Measurements from ENCODE around the gene ANKRD34A.

Gene ANKRD34A

DNA sequence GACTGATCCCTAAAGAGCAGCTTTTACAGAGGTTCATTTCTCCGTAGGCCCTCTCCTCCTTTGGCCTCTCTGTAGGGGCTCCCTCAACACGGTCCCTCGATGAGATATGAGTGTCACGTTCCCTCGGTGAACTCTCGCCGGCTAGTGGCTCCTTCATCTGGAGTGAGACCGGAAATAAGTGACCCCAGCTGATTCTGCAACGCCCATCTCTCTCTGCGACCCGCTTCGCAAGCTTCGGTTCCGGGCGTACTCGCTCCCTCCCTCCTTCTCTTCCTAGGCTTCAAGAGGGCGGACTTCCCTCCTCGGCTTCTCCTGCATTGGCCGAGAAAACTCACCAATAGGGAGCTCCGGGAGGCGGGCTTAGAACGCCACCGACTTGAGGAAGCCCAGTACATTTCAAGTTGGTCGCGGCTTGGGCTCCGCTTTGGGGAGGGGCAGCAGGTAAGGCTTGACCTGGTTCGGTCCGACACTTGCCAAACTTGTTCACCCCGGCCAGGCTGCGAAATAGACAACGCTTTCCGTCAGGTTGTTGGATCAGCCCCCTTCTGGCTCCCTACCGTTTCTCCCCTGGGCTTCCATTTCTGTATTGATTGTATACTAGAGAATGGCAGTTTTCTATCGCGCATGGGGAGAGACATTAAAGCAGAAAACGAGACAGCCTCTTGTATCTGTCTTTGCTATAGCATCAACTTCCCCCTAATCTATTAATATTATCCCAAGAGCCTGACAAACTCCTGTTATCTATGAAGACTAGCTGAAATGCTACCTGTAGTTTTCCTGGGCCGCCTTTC is at the start of gene ANKRD34A, which contains the start of gene POLR3GL:
TSS of gene ANKRD34A (minus strand) at position 248 of the 791 bp plus-strand sequence. CDS start 2,816 bp downstream, outside the sequence.
TSS of gene POLR3GL (plus strand) at position 363 of the 791 bp plus-strand sequence. CDS start 10,176 bp downstream, outside the sequence.
- peak; percentile 84 for DNase-seq (ENCODE audit: low read depth)

DNA sequence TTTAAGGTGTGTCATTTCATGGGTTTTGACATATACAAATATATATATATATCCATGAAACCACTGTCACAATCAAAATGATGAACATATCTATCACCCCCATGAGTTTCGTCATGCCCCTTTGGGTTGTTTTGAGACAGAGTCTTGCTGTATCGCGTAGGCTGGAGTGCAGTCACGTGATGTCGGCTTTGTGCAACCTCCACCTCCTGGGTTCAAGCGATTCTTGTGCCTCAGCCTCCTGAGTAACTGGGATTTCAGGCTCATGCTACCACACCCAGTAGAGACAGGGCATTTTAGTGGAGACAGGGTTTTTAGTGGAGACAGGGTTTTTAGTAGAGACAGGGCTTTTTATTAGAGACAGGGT is 49.2 kb upstream of the ANKRD34A start:
- DNase-seq (ENCODE audit: low read depth): no peak

DNA sequence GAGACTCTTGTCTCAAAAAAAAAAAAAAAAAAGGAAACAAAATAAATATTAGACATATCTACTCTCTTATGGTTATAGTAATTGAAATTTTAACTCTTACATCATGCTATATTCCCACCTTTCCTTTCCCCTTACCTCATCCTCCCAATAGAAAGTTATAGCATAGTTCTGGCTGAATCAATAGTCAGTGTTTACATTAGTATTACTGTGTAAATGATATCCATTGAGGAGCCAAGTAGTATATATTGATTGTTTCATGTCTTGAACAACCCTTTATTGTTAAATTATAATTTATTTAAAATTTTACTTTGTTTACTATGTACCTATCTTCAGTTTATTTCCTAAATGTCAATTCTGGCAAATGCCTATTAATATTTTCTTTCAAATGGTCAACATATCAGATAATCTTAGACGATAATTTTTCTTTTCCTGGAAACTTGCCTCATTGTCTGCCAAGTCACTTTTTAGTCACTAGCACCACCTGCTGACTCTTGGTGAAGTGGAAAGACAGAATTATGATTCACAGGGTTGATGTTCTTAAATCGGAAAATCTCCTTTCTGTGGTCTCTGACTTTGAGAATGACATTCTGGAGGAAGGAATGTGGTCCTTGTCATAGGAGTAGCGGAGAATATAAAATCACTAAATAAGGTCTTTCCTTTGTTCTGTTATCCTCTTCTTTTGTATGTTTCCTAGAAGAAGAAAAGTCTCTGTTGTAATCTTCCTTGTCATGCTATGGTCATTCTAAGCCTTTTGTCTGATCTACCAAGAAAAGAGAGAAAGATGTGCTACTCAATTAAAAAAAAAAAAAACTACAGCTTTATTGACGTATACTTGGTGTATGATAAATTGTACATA is 48.6 kb upstream of the ANKRD34A start:
- no peak for DNase-seq (ENCODE audit: low read depth)

DNA sequence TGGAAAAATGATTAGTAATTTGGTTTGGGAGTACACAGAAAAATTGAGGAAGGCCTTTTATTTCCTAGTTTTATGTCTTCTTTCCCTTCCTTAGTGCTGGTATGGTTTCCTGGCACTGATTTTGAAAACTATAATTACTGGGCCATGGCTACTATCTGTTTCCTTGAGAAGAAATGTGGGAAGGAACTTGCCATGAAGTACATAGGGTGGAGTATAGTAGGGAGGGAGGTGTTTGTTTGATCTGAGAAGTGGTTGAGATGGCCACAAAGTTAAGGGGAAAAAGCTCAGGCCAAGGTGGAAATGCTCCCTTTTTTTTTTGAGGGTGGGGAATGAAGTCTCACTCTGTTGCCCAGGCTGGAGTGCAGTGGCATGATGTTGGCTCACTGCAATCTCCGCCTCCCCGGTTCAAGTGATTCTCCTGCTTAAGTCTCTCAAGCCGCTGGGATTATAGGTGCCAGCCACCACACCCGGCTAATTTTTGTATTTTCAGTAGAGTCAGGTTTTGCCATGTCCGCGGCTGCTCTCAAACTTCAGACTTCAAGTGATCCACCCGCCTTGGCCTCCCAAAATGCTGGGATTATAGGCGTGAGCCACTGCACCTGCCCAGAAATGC is 45.9 kb upstream of the ANKRD34A start:
- no peak for DNase-seq (ENCODE audit: low read depth)

DNA sequence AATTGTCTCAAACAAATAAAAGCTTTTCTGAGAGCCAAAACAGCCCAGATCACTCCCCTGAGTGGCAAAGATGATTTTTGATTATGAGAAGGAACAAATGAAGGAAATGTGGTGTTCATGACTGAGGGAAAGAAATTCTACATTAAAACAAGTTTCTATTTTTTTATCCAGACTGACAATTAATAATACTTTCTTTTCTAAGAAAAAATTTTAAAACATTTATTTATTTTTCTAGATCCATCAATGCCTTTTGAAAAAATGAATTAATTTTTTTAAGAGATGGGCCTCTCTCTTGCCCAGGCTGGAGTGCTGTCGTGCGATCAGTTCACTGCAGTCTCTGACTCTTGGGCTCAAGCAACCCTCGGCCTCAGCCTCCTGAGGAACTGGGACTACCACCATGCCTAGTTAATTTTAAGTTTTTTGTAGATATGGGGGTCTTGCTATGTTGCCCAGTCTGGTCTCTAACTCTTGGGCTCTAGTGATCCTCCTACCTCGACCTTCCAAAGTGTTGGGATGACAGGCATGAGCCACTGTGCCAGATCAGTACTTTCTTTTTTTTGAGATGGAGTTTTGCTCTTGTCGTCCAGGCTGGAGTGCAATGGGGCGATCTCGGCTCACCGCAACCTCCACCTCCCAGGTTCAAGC is 43.2 kb upstream of the ANKRD34A start:
- no peak for DNase-seq (ENCODE audit: low read depth)

DNA sequence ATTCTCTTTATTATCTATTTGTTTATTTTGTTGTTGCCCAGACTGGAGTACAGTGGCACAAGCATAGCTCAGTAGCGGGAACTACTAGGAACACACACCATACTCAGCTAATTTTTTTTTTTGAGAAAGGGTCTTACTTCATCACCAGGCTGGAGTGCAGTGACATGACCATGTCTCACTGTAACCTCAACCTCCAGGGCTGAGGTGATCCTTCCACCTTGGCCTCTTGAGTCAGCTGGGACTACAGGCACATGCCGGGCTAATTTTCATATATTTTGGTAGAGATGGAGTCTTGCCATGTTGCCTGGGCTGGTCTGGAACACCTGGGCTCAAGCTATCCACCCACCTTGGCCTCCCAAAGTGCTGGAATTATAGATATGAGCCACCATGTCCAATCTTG is 37.3 kb upstream of the ANKRD34A start:
- DNase-seq (ENCODE audit: low read depth): no peak

DNA sequence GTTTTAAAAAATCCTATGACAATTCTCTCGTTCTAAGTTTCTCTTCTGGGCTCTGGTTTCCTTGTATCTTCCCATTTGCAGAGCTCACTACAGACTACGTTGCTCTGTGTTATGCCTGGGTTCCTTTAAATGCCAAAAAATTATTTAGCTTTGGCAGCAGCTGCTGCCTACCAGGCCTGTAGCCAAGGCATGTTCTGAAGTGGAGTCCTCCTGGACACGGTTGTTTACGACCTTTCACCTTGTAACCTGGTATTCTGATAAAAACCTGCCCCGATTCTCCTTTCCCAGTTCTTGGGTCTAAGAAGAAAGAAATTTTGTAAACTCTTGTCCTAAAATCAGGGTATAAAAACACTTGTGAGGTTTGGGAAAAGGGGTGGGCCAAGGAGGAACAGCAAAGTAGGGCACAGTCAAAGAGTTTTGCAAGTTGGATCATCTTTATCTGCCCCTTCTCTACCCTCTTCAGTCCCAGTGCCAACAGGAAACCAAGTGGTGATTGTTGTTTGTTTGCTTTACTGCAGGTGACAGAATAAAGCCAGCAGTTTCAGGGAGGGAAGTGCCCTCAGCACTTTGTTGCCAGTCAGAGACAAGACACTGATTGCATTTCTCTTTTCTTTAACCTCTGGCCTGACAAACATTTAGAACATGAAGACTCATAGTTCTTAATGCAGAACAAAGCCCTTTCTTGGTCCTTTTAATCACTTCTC is 35.1 kb upstream of the ANKRD34A start:
- no peak for DNase-seq (ENCODE audit: low read depth)

DNA sequence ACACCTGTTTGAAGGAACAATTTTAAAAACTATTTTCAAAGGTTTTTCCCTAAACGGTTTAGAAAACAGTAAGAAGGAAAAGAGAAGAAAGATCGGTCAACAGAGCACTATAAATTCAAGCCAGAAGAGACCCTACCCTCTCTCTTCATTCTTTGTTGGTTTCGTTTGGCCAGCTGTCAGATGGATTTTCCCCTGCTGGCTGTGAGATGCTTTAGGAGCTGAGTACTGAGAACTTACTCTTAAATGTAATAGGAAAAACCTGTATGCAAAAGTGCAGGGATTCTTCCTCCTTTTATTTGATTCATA is 33.3 kb upstream of the ANKRD34A start:
- no peak for DNase-seq (ENCODE audit: low read depth)

DNA sequence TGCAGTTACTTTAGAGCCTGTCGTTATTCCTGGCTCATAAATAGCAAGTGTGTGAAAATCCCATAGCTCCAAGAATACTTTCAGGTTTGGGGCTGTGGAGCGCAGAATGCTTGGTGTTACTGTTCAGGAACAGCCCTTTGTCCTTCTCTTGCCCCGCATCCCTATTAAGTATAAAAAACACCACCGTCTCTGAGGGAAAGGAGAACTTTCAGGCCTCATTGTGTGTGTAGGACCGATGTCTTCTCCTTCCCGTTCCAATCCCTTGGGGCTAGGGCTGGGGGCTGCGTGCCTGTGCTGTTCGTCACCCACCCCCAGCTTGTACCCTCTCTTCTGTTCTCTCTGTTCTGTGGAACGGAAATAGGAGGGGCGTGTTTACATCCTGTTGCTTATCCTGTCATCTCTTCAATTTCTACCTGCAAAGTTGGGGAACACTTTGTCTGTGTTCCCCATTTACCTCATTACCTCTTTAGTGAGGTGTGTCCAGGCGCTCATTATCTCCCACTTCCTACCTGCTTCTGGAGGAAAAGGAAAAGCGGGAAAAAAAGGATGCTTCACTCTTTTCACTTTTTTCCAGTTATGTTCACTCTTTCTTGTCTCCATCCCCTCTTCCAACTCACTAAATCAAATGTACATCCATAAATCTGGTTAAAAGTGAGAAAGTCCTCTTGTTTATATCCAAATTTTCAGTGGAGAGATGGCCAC is 32.8 kb upstream of the ANKRD34A start:
- no peak for DNase-seq (ENCODE audit: low read depth)

DNA sequence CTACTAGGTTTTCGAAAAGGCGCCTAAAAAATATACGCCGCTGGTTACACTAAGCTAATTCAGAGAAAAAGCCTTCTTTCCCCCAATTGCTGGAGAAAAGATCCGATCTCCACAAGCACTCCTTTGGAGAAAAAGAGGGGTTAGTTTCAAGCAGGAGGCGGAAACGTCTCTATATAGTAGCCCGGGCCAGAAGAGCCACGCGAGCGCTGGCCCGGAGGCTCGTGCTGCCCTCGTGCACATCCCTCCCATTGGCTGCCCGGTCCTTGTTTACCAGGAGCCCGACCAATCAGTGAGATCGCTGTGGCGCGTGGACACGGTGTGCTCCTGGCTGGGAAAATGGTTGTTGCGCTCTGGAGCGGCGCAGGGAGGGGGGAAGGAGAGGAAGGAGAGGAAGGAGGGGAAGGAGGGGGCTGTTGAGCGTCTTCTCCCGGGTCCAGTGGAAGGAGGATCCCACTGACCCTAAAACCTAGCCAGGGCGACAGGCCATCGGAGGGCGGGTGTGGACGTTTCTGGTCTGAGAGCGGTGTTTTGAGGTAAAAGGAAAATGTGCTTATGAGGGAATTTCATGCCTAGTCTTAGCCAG is 32.1 kb upstream of the ANKRD34A start, which contains the start of gene TXNIP:
TSS of gene TXNIP (minus strand) at position 147 of the 583 bp plus-strand sequence. CDS start 313 bp downstream, outside the sequence.
- DNase-seq (ENCODE audit: low read depth): peak; percentile 90

DNA sequence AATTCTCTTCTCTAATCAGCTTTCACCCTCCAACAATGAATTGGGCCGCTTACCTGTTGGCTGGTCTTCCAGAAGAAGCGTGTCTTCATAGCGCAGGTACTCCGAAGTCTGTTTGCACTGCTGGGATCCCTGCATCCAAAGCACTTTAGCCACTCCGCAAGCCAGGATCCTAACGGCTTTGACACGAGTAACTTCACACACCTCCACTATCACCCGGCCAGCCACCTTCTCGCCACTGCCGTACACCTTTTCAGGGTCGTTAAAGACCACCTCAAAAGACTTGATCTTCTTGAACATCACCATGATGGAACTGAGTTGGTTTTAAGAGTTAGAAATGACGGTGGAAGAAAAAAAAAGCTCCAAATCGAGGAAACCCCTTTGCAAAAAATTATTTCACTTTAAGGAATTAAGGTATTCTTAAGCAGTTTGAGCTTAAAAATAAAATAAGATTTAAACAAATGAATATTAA is 31.6 kb upstream of the ANKRD34A start:
- DNase-seq (ENCODE audit: low read depth): no peak

DNA sequence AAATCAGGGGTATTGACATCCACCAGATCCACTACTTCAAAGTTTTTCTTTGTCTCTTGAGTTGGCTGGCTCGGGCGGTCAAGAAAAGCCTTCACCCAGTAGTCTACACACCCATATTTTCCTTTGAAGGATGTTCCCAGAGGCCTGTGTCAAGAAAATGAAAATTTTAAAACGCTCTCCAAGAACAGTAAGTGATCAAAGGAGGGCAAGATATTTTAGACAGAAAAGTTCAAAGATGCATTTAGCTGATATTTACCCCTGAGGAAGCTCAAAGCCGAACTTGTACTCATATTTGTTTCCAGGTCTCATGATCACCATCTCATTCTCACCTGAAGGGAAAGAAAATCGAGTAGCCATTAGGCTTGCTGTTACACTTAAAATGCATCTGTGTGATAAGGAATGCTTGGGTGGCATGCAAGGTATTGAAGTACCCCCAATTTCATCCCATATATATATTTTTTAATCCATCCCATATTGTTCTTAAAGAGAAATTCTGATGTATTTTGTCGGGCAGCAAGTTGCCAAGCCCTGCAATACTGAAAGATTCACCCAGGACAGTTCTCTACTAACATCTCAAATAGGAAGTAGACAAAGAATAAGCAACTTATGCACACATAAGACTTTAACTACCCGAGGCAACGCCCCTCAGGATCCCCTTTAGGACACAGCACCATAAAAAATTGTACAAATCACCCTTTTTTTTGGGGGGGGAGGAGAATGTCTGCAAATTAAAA is 30.9 kb upstream of the ANKRD34A start:
- DNase-seq (ENCODE audit: low read depth): no peak

DNA sequence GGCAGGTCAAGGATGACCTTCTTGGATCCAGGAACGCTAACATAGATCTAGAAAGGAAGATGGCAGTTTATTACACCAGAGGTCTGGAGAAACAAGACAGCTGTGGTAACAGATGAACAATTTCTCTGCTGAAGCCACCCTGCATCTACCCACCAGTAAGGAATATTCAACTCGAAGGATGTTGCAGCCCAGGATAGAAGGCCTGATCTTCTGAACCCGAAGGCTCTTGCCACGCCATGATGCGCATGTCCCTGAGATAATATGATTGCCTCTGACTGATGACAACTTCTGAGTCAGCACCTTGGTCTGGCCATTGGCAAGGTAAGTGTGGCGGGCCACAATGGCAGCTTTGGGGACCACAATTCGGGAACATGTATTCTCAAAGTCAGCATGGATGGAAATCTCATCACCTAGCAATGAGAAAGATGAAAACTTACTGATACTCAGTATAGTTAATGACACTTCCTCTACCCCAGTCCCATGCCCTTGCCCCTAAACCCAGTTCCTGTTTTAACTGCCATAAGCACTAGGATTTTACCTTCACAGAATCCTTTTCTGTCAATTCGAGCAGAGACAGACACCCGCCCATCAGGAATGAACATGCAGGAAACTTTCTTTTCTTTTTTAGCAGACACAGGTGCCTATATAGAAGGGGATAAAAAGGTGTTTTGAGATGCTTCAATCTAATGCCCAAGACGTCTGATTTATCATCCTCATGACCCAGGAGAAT is 30.2 kb upstream of the ANKRD34A start:
- peak; percentile 45 for DNase-seq (ENCODE audit: low read depth)

DNA sequence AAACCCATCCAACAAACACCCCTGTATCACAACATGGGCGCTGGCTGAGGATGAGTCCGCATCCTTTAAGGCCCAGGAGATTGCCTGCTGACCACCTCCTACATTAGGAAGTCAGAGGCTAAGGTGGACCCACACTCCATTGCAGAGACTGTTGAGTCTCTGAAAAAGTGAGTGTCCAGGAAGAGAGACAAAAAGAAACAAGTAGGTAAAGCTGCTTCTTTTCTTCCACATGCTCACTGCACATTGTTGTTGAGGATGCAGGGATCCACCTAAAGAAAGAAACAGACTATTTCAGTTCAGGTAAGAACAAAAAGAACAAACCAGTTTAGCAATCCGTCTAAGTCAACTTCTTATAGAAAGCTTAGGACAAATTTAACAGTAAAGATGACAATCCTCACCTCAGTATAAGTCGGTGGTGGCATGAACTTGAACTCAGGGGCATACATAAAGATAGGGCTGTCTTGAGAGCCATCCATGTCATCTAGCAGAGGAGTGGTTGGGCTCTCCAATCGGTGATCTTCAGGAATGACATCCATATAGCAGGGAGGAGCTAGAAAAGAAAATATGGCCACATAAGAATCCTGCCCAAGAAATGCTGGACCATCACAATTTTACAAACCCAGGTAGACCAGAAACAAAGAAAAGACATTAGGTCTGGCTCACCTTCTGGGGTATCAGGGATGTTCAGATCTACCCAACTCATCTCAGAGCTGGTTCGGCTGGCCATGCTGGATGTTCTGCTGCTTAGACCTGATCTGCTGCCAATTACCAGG is 29.4 kb upstream of the ANKRD34A start:
- DNase-seq (ENCODE audit: low read depth): no peak

DNA sequence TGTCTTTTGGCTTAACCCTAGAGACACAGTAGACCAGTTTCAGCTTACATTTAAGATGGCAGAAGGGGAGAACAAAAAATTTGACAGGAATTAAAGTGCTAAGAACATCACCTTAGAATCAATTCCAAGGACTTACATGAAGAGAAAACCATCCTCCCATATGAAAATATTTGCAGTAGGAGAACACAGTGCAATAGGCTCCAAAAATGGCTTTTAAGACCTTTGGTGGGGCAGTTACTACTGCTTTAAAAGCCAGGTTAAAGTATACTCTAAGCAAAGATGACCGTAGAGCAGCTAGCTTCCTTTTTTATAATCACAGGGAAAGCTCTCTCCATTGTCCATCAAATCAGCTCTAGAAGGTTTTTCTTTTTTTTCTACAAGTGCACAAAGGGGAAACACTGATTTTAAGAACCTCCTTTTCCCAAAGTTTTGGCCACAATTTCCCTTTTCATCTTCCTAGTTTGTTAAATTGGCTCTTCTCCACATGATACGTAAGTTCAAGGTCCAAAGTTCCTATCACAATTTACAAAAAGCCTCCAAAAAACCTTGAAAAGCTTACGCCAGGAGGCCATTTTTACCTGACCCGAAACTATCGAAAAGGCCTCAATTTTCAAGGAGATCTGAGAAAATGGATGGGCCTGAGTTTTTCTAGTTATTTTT is 28.7 kb upstream of the ANKRD34A start:
- no peak for DNase-seq (ENCODE audit: low read depth)

DNA sequence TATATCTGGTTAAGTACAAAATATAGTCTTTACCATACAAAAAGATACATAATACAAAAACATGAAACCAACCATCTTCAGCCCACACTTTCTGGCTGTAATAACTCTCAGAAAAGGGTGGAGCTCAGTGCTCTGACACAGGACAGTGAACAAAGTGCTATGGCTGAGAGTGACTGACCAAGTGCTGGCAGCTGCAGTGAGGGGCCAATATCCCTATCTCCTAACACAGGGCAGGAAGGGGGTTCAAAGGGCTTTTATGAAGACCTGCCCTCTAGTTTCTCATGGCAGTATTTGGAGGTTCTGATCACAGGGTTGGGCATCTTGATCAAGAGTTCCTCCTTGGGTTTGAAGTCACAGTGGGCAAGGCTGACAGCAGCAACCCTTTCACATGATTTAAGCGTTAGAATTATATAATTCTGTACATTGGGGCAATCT is 28.1 kb upstream of the ANKRD34A start:
- no peak for DNase-seq (ENCODE audit: low read depth)

DNA sequence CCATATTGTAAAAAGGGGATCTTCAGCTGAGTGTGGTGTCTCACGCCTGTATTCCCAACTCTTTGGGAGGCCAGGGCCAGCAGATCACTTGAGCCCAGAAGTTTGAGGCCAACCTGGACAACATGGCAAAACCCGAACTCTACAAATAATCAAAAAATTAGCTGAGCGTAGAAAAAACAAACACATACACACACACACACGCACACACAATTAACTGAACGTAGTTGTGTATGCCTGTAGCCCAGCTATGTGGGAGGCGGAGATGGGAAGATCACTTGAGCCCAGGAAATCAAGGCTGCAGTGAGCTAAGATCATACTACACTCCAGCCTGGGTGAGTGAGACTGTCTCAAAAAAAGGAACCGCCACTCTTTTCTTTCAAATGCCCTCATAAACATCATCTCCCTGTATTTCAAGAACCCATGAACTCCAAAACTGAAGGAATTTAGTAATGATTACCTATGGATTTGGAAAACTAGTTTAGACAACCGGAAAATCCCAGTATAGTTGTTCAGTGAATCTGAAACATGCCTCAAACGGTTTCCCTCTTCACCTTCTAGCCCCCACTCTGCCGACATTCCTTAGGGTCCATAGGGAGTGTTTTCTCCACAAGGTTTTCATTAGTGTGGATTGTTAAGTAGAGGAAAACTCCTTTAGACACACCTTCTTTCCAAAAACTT is 27.5 kb upstream of the ANKRD34A start:
- no peak for DNase-seq (ENCODE audit: low read depth)
